Osteocyte (in vitro differentiated cells): ENCODE results near the gene AGFG2. TPM values are rescaled to one million over a fixed set of nuclear protein-coding genes. Genes with fewer than 3 reads are reported as not detected.
A peak's percentile ranks its signal among the peaks of the same experiment; 100 is the strongest.

ENCODE experiments used
- DNase-seq: peaks from one replicate; pipeline ENCODE4 v3.0.0; 2021; ENCODE audit warnings: mixed read lengths; ENCODE audit not compliant: unreplicated experiment; ENCODE audit errors: extremely low spot score
- H3K27ac Mint-ChIP-seq: one replicate; pipeline ENCODE4 v1.8.0; 2021; ENCODE audit warnings: mild to moderate bottlenecking, mixed read lengths; ENCODE audit not compliant: unreplicated experiment
- H3K27me3 Mint-ChIP-seq: one replicate; pipeline ENCODE4 v1.8.0; 2021; ENCODE audit warnings: mixed read lengths; ENCODE audit not compliant: unreplicated experiment
- H3K36me3 Mint-ChIP-seq: one replicate; pipeline ENCODE4 v1.8.0; 2021; ENCODE audit warnings: mixed read lengths; ENCODE audit not compliant: unreplicated experiment
- H3K4me1 Mint-ChIP-seq: one replicate; pipeline ENCODE4 v1.8.0; 2021; ENCODE audit warnings: mixed read lengths; ENCODE audit not compliant: unreplicated experiment
- H3K4me3 Mint-ChIP-seq: one replicate; pipeline ENCODE4 v1.8.0; 2021; ENCODE audit warnings: mild to moderate bottlenecking, moderate library complexity, mixed read lengths; ENCODE audit not compliant: unreplicated experiment
- H3K9me3 Mint-ChIP-seq: one replicate; pipeline ENCODE4 v1.8.0; 2021; ENCODE audit warnings: mixed read lengths; ENCODE audit not compliant: unreplicated experiment
- CTCF ChIP-seq: fragments of 200-600 bp; sonication (generic); IDR thresholded peaks from 2 replicates; pipeline ENCODE4 v1.5.0; 2021; ENCODE audit warnings: antibody characterized with exemption, mild to moderate bottlenecking, moderate library complexity
- total RNA-seq: library from RNA; stranded (reverse); gene quantifications from 2 replicates; pipeline ENCODE4 v1.2.1, GENCODE V29; 2021

The AGFG2 gene
- total RNA-seq, 1 donor from 2014 or later, result 10.8 TPM

GRCh38 chr7:100567031-100567730, 28.2 kb downstream of the AGFG2 start:
- H3K4me1 Mint-ChIP-seq, result peaks cover 19% of the 10 kb centered on the region
- no peak overlapping the region for H3K4me3 Mint-ChIP-seq
- no peaks in the 10 kb centered on the region for H3K36me3 Mint-ChIP-seq
- TF ChIP-seq CTCF, result no peak
- DNase-seq, result no peak
- no peak overlapping the region for H3K27ac Mint-ChIP-seq
- H3K9me3 Mint-ChIP-seq, result no peaks in the 10 kb centered on the region
- no peaks in the 10 kb centered on the region for H3K27me3 Mint-ChIP-seq

GRCh38 chr7:100567751-100568175, 28.8 kb downstream of the AGFG2 start:
- Mint-ChIP-seq H3K27me3 (no peaks in the 10 kb centered on the region), H3K4me1 (peaks cover 19% of the 10 kb centered on the region), H3K9me3 (no peaks in the 10 kb centered on the region), H3K36me3 (no peaks in the 10 kb centered on the region), H3K4me3 (no peak overlapping the region), H3K27ac (no peak overlapping the region)
- no peak for TF ChIP-seq CTCF
- DNase-seq, result no peak

- no peak overlapping the region for H3K4me3 Mint-ChIP-seq
- peaks cover 19% of the 10 kb centered on the region for H3K4me1 Mint-ChIP-seq
- H3K27ac Mint-ChIP-seq, result no peak overlapping the region
- no peaks in the 10 kb centered on the region for H3K27me3 Mint-ChIP-seq
- no peaks in the 10 kb centered on the region for H3K9me3 Mint-ChIP-seq
- no peak for DNase-seq
- TF ChIP-seq CTCF, result no peak
- no peaks in the 10 kb centered on the region for H3K36me3 Mint-ChIP-seq
Observed at GRCh38 chr7:100568176-100568895, 29.3 kb downstream of the AGFG2 start.

- Mint-ChIP-seq H3K27ac (no peak overlapping the region), H3K36me3 (no peaks in the 10 kb centered on the region), H3K9me3 (no peaks in the 10 kb centered on the region), H3K4me1 (peaks cover 17% of the 10 kb centered on the region), H3K27me3 (no peaks in the 10 kb centered on the region), H3K4me3 (no peak overlapping the region)
- DNase-seq, result no peak
- peak; percentile 29 for TF ChIP-seq CTCF
Observed at GRCh38 chr7:100568896-100569844, 30.2 kb downstream of the AGFG2 start.
